Uterine smooth muscle cell (primary cell): ENCODE results near the gene PRSS3. TPM values are rescaled to one million over a fixed set of nuclear protein-coding genes. Genes with fewer than 3 reads are reported as not detected.

Experiments used
- total RNA-seq: library from RNA; depleted of rRNA; stranded (reverse); fragments of >200 nt; gene quantifications from 2 replicates; pipeline ENCODE4 v1.2.3, GENCODE V29; 2014

The PRSS3 gene
- total RNA-seq = 22.4 and 82.3 TPM in 2 replicates

GRCh38 chr9:33795281-33795680 lies at the start of gene PRSS3:
Gene PRSS3 (plus strand): TSS chr9:33795561. CDS start chr9:33795574, 13 bp downstream.

GRCh38 chr9:33816327-33817252 lies 21.2 kb downstream of the PRSS3 start, which contains the start of gene UBE2R2:
Gene UBE2R2 (plus strand): TSS chr9:33817160. CDS start chr9:33817758, 598 bp downstream.

Other genes with a start within 250 kb of the PRSS3 start
- 19.0 and 19.1 TPM in 2 replicates for gene UBE2R2, start 21.6 kb downstream of the PRSS3 start, total RNA-seq